Measurements from ENCODE around the gene PNP.
A peak's percentile ranks its signal among the peaks of the same experiment; 100 is the strongest.

PNP gene

GRCh38 chr14:20461225-20462141 is 7.7 kb upstream of the PNP start, which contains the start of gene PIP4P1:
Gene PIP4P1, minus strand, starts transcription at chr14:20461434. Its CDS starts 109 bp downstream, at chr14:20461325.
- peak; percentile 92 for DNase-seq (ENCODE audit: low spot score)
- in situ Hi-C loops (cut with MboI; ENCODE audit: low sequenced_read_pairs, unreplicated experiment): no loop called here
- TF ChIP-seq, protein P1, sequence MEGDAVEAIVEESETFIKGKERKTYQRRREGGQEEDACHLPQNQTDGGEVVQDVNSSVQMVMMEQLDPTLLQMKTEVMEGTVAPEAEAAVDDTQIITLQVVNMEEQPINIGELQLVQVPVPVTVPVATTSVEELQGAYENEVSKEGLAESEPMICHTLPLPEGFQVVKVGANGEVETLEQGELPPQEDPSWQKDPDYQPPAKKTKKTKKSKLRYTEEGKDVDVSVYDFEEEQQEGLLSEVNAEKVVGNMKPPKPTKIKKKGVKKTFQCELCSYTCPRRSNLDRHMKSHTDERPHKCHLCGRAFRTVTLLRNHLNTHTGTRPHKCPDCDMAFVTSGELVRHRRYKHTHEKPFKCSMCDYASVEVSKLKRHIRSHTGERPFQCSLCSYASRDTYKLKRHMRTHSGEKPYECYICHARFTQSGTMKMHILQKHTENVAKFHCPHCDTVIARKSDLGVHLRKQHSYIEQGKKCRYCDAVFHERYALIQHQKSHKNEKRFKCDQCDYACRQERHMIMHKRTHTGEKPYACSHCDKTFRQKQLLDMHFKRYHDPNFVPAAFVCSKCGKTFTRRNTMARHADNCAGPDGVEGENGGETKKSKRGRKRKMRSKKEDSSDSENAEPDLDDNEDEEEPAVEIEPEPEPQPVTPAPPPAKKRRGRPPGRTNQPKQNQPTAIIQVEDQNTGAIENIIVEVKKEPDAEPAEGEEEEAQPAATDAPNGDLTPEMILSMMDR (IDR thresholded peaks at IDR 0.05; ENCODE audit: borderline replicate concordance, control extremely low read depth, extremely low read depth, insufficient read depth, missing control alignments): no peak

DNA sequence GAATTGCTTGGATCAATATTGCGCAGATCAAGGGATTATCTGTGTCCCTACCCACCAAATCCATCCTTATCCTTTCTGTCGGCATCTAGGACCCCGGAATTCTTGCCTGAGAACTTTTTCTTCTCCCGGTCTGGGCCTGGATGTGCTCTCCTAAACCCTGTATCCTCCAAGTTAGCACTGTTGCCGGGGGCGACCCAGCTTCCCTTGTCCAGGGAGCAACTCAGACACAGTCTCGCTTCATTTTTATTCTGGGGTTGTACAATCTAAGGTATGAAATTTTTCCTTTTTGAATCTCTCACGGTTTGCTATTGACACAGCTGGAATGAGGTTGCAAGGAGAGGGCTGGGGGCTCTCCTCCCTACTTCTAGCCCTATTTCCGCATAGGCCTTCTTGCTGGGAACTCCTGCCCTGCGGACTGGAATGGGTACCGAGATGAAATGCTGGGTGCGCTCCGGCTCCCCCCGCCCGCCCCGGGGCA is 403 bp upstream of the PNP start:
- in situ Hi-C loops (cut with MboI; ENCODE audit: low sequenced_read_pairs, unreplicated experiment): no loop called here
- TF ChIP-seq, protein P1 (IDR thresholded peaks at IDR 0.05; ENCODE audit: borderline replicate concordance, control extremely low read depth, extremely low read depth, insufficient read depth, missing control alignments): no peak

DNA sequence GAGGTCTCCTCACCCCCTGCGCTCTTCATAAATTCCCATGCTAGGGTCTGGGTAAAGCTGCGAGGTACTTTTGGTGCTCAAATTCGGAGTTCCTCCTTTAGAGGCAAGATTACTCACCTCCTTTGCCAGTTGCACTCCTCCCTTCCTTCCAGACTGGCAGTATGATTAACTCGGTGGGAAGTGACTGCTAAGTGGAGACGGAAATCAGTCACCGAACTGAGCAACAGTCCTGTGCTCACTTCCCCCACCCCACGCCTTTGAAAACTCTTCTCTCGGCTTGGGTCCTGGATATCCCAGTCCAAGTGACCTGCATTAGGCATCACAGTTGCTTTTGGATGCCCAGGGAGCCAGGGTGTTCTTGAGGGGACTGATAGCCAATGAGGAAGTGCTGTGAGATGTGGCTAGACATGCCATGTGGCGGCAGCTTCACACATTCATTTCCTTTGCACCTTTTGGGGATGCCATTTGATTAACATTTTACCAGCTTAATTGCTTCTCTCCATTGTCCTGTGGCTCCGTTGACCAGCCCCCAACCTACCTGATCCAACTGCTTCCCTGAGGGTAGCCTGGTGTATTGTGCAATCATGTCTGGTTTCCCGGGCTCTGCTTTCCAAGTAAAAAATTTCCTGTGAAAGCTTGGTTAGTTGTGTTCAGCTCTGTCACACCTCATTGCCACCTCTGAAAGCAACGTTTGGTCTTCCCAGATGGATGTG is 840 bp downstream of the PNP start:
- TF ChIP-seq, protein P1 (IDR thresholded peaks at IDR 0.05; ENCODE audit: borderline replicate concordance, control extremely low read depth, extremely low read depth, insufficient read depth, missing control alignments): no peak
- in situ Hi-C loops (cut with MboI; ENCODE audit: low sequenced_read_pairs, unreplicated experiment): no loop called here
- DNase-seq (ENCODE audit: low spot score): peak; percentile 49

More for the DNA sequence above, 403 bp upstream of the PNP start:
- peak; percentile 21 for DNase-seq (ENCODE audit: low spot score)

GRCh38 chr14:20470603-20470901 is 1.3 kb downstream of the PNP start:
- no peak for DNase-seq (ENCODE audit: low spot score)
- TF ChIP-seq, protein P1 (IDR thresholded peaks at IDR 0.05; ENCODE audit: borderline replicate concordance, control extremely low read depth, extremely low read depth, insufficient read depth, missing control alignments): no peak
- in situ Hi-C loops (cut with MboI; ENCODE audit: low sequenced_read_pairs, unreplicated experiment): no loop called here

DNA sequence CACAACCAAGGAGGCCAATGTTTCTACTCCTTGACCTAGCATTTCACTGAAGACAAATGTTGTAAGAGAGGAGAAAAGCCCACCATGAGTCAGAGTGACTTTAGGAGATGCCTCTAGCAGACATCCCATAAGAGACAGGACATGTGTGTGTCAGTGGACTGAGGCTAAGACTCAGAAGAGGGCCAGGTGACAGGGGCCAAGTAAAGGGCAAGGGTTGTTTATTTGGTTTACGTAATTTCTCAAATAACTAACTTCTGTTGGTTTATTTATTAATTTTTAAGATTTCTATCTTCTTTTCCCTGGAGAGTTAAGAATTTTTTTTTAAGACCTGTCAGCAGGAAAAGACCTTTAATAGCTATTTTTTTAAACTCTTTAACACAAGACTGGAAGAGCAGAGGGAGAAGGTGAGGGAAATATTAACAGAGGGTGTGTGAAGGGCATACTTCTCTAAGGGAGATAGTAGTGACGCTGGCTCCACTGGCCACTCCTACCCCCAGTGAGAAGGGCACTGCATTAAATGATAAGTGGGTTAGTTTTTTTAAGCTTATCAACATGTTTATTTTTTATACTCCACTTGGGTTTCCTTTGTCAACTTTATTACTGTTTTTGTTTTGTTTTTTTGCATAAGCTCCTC is 3.4 kb downstream of the PNP start:
- in situ Hi-C loops (cut with MboI; ENCODE audit: low sequenced_read_pairs, unreplicated experiment): no loop called here
- no peak for DNase-seq (ENCODE audit: low spot score)
- TF ChIP-seq, protein P1 (IDR thresholded peaks at IDR 0.05; ENCODE audit: borderline replicate concordance, control extremely low read depth, extremely low read depth, insufficient read depth, missing control alignments): no peak

DNA sequence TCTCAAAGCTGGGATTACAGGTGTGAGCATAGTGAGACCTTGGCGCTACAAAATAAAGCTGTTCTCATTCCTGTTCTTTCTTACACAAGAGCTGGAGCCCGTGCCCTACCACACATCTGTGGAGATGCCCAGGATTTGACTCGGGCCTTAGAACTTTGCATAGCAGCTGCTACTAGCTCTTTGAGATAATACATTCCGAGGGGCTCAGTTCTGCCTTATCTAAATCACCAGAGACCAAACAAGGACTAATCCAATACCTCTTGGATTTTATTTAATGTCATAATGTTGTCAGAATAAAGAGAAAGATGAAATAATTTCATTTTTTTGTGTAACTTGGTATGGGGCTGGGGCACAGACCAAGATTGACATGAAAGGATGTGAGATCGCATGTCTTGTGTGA is 7.6 kb downstream of the PNP start:
- no peak for DNase-seq (ENCODE audit: low spot score)
- in situ Hi-C loops (cut with MboI; ENCODE audit: low sequenced_read_pairs, unreplicated experiment): no loop called here
- TF ChIP-seq, protein P1 (IDR thresholded peaks at IDR 0.05; ENCODE audit: borderline replicate concordance, control extremely low read depth, extremely low read depth, insufficient read depth, missing control alignments): no peak
